GM18520 (cell line): ENCODE results near the gene VSIG10.
A peak's percentile ranks its signal among the peaks of the same experiment; 100 is the strongest.
"Not testable (repeated sequence)": the region's sequence is repeated elsewhere in the genome, so short reads cannot be mapped to it uniquely, and the experiment has no call there.

Experiments used
- ATAC-seq: cut with Tn5 transposase; IDR thresholded peaks from one replicate; pipeline ENCODE4 v1.9.1; 2021; ENCODE audit not compliant: unreplicated experiment

The VSIG10 gene

DNA sequence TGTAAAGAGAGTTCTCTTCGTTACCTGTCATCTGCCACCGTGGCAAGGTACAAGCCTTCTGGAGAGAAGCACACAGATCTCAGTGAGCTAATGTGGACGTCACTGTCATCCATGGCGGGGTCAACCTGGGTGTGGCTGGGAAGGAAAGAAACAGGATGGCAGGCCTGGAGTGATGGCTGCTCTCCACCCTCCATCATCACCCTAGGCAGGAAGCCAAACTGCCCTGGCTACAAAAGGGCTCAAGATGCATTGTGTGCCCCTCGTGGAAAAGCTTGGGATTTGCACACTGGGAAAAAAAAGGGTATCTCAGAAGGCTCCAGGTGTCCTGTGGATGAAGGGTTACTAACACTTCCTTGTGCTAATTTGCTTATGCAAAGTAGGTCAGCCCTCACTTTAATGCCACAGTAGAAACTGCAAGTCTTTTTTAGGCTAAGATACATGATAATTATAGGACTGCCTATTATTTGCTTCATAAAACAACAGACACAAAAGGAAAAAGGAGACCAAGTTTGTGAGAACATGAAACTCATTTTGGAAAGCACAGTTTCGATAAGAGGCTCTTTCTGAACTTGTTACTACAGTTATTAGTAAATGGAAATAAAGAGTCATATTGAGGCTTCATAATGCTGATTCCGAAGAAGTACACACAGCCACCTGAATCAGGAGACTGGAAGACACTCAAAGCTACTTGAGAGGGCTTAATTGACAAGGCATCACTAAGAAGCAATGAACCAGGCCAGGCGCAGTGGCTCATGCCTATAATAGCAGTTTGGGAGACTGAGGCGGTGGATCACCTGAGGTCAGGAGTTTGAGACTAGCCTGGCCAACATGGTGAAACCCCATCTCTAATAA is 68.4 kb downstream of the VSIG10 start:
- ATAC-seq = peak; percentile 78

DNA sequence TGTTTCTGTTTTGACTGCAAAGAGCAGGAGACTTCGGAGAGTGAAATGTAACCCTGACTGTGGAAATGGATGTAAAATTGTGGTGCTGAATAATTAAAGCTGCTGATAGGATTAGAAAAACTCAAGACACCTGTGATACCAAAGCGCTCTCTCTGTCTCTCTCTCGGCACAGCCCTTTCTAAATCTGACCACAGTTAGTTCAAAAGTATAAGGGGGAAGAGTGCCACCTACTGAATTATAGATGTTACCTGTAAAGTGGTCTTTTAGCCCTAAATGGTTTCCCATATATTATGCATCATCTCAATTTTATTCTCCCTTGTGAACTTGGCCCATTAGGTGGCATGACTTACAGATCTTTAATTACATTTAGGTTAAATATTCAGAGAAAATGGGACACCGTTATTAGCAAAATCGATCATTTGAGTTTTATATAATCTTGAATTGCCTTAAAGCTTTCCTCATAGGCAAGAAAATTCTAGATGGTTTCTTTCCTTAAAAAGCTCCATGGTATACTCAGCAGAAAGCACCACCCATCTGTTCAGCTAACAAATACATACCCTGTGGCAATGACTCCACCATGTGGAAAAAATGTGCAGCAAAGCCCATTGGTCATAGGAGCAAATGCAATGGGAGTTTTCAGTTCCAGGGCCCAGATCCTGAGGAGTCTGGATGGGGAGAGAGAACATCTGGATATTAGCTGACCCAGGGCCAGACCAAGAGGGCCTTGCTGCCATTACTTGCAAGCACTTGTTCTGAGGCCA is 69.2 kb downstream of the VSIG10 start:
- ATAC-seq = no peak

DNA sequence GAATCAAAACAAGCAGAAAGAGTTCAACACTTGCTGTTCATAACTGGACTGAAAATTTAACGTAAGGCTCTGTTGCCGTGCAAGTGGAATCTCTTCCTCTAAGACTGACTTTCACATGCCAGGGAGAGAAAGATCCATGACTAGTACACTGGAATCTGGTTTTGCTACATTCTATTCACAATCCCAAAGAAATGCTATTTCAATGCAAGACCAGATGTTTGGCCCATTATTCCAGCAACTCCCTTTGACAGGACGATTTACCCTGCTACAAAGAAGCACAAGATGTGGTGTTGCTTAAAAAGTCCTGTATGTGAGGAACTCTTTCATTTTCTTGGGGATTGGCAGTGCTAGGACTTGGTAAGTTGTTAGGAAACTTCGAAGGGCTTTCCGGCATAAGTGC is 69.9 kb downstream of the VSIG10 start:
- ATAC-seq = no peak

DNA sequence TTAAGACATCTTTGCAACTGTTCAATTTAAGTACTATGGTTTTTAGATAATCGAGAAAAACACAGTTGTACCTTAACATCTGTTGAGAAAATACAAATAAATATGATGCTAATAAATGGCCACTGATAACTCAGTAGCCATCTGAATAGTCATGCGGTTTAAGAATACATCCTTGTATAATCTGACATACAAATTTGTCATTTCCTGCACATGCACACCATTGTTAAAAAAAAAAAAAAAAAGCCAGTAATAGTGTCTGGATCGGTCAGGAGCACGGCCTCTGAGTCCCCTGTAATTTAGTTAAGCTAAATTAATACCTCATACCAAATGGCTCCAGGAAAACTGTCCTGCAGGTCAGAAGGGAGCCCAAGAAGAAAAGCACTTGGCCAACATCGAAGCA is 70.5 kb downstream of the VSIG10 start:
- ATAC-seq = no peak

DNA sequence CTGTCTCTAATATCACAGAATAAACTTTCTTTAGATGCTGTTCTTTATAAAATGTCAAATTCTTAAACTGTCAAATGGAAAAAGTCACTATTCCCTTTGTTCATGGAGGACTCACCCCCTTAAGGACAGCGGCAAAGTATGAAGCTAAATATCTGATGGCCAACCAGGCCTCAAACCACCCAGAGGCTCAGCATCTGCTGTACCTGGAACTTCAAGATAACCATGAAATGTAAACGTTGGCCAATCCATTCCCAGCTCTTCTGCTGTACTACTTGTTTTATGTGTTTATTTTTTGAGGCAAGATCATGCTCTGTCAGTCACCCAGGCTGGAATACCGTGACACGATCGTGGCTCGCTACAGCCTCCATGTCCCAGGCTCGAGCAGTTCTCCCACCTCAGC is 71.6 kb downstream of the VSIG10 start:
- no peak for ATAC-seq

DNA sequence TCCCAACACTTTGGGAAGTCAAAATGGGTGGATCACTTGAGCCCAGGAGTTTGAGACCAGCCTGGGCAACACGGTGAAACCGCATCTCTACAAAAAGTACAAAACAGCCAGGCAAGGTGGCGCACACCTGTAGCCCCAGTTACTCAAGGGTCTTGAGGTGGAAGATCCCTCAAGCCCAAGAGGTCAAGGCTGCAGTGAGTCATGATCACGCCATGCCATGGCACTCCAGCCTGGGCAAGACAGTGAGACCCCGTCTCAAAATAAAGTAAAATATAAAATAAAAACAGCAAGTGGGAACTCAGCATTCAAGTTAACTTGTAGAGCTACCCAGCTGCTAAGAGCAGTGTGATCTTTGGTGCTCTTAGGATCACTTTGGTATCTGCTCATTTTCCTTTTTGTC is 74.6 kb downstream of the VSIG10 start:
- ATAC-seq = no peak

DNA sequence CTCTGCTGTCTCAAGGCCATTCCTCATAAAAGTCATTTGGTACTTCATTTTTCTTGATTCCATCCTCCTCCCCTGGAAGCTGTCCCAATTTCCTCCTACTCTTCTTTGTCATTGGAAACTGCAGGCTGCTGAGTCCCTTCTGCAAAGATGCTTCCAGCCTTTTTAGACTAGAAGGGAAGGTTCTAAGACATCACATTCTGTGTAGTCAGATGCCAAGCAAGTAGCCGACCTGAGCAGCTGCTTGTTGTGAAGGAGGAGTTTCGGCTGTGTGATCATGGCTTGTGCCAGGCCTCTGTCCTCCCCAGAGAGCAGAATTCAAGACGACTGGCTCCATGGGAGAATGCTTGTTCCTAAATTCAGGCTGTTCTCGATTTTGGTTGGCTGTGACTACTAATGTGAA is 78.6 kb downstream of the VSIG10 start:
- no peak for ATAC-seq

DNA sequence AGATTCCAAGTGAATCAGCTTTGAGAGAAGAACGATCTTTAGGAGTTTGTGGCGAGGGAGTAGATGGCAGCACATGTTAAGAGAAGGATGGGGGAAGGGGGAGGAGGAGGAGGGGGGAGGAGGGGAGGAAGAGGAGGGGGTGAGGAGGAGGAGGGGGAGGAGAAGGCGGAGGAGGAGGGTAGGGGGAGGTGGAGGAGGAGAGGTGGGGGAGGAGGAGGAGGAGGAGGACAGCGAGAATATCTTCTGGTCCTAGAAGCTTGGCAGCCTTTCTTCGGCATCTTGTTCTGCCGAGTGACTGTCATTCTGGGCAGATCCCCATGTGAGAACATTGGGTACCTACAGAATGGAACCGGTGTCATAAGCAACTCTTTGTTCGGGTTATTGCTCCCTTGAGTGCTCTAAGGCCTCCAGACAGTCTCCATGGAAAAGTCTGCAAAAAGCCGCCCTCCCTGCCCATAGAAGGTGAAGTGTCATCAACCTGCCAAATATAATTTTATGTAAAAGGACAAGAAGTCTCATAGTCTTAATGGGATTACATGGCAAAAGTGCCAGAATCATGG is 80.4 kb downstream of the VSIG10 start:
- no peak for ATAC-seq

DNA sequence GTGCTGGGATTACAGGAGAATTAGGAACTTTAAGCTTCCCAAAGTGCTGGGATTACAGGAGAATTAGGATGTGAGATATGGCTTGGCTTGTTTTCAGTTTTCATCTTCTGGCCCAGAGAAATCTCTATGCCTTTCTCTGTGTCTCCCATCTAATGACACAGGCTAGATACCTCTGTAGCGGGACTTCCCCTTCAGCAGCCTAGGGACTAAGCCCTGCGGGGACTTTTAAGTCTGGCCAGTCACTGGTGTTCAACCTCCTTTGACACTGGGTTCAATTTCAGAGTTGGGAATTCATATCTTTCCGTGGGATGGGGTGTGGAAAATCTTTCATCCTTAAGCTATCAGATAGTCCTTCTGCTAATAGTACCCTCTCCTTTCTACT is 81.1 kb downstream of the VSIG10 start:
- no peak for ATAC-seq

DNA sequence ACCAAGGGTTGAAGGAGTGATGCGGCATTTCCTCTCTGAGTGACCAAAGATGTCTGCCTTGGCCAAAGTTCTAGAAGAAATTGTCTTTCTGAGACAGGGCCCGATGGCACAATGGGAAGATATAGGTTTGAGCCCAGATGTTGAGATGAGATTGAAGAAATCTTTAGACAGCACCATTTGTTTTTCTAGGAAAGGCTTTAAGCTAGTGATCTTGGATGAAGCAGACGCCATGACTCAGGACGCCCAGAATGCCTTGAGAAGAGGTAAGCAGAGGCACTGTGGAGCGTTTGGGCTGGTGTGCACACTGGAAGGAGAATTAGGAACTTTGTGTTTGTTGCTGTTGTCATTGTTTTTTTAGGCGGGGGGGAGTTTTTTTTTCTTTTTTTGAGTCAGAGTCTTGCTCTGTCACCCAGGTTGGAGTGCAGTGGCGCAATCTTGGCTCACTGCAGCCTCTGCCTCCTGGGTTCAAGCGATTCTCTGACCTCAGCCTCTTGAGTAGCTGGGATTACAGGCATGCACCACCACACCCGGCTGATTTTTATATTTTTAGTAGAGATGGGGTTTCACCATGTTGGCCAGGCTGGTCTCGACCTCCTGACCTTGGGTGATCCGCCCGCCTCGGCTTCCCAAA is 81.6 kb downstream of the VSIG10 start:
- not testable (repeated sequence) for ATAC-seq

DNA sequence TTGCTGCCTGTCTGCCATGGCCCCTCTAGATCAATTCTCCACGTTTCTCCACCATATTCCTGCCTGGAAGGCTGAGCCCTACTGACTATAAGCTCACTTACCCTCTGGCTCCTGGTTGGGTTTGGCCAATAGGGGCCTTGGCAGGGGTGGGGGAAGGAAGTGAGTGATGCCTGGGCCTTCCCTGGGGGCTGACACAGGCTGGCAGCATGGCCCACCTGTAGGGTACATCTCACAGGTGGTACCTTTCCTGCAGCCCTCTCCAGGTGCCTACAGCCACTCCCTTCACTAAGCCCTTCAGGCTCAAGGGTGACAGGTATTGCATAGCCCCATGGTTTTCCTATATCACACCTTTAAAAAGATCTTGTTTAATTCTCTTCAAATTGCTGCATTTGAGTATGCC is 83.8 kb downstream of the VSIG10 start:
- no peak for ATAC-seq

DNA sequence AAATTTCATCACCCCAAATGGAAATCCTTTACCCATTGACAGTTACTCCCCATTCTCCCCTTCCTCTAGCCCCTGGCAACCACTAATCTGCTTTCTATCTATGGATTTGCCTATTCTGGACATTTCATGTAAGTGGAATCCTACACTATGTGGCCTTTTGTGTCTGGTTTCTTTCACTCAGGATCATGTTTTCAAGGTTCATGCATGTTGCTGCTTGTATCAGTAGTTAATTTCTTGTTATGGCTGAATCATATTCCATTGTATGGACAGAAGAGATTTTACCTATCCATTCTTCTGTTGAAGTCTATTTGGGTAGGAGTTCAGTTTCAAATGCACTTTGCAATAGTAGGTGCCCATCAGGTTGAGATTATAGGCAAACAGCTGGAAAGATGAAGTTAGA is 85.9 kb downstream of the VSIG10 start:
- no peak for ATAC-seq

DNA sequence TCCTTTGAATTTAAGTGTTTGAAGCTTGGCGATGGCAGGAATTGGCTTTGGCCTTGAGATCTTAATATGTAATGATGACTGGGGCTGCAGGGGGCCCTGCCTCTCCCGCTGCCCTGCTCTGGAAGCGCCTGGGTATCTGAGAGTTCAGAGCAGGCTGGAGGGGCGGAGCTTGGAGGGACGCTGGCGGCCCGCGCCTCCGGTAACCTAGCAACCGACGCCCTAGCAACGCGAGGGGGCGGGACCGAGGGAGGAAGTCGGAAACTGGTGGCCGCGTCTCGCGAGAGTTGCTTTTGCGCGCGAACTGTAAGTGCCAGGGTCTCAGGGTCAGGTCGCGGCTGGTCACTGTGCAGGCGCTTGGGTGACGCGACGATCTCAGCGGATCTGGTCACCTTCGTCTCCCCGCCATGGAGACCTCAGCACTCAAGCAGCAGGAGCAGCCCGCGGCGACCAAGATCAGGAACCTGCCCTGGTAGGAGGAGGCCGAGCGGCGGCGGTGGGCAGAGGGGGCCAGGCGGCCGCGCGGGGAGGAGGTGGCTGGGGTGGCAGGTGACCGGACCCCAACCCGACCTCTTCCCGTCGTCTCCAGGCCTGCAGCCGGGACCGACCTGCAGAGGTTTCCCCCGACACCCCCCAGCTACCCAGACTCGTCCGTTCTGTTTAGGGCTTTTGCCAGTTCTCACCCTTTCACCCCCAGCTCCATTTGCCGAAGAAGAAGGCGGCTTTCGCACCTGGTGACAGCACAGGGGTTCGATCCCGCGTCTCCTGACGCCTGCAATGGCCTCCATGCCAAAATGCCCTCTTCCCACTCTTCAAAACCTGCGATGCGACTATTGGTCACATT is 87.2 kb downstream of the VSIG10 start, which contains the start of gene RFC5:
Gene RFC5 (plus strand): TSS at position 280 of the 841 bp plus-strand sequence. CDS start 125 bp downstream, at position 405.
- peak; percentile 98 for ATAC-seq

DNA sequence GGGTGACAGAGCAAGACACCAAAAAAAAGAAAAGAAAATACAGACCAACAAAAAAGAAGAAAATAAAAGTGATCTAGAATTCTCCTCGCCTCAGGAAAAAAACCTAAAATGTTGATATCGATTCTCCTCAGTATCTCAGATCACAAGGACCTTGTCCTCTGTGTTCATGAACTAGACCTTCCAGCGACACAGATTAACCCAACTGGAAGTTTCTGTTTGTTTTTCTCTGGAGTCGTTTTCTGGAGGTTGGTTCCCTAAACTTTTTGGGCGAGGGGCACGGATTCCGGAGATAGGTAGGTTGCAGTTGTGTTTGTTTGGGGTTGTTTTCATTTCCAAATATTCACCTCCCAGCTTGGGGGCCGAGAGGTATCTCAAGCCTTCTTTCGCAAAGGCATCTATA is 87.9 kb downstream of the VSIG10 start:
- ATAC-seq = no peak

DNA sequence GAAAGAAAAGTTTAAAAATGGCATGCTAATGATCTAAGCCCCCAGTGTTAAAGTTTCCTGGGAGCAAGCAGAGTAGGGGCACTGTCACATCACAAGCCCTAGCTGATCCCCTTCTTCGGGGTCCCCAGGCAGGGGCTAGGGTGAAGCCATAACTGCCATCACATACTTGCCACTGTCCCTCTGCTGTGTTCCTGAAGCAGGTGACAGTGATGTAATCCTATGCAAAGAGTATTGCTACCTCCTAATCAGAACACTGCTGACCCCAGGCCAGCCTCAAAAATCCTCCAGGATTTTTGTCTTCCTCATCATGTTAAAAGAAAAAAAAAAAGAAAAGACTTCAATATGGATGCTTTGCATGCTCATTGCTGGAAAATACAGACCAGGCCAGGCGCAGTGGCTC is 88.5 kb downstream of the VSIG10 start:
- ATAC-seq = no peak
